ENCODE results near the gene FOXM1.

FOXM1 gene

DNA sequence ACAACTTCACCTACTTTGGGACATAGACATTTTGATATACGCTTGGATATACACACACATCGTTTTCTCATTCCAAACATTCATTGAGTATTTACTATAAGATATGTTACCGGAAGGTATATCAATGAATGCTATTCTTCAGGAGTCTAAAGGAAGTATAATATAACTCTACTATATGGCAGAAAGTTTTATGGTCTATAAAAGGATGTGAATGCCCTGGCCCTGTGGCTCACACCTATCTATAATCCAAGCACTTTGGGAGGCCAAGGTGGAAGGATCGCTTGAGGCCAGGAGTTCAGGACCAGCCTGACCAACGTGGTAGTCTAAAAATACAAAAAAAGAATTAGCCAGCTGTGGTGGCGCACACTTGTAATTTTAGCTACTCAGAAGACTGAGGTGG lies 47.7 kb downstream of the FOXM1 start:
- H2AFZ ChIP-seq: no peak overlapping the region
- H3K4me1 ChIP-seq: no peaks in the 10 kb centered on the region
- H3K27me3 ChIP-seq (ENCODE audit: control insufficient read depth, insufficient read depth, low read length): no peaks in the 10 kb centered on the region
- H3K27ac ChIP-seq: no peak overlapping the region
- H3K36me3 ChIP-seq (ENCODE audit: control insufficient read depth, insufficient read depth, low read length): no peaks in the 10 kb centered on the region
- no peaks in the 10 kb centered on the region for H3K79me2 ChIP-seq
- no peak overlapping the region for H3K4me2 ChIP-seq (ENCODE audit: low read length)
- TF ChIP-seq CTCF (IDR thresholded peaks at IDR 0.05): no peak
- H3K9me3 ChIP-seq (ENCODE audit: control insufficient read depth, low read length): no peaks in the 10 kb centered on the region
- no peak overlapping the region for H3K4me3 ChIP-seq (ENCODE audit: low read depth, low read length)
- no peak overlapping the region for H3K9ac ChIP-seq

- no peak overlapping the region for H2AFZ ChIP-seq
- no peaks in the 10 kb centered on the region for H3K36me3 ChIP-seq (ENCODE audit: control insufficient read depth, insufficient read depth, low read length)
- H3K9ac ChIP-seq: no peak overlapping the region
- no peak overlapping the region for H3K27ac ChIP-seq
- H3K4me2 ChIP-seq (ENCODE audit: low read length): no peak overlapping the region
- TF ChIP-seq CTCF (IDR thresholded peaks at IDR 0.05): no peak
- no peaks in the 10 kb centered on the region for H3K9me3 ChIP-seq (ENCODE audit: control insufficient read depth, low read length)
- no peaks in the 10 kb centered on the region for H3K79me2 ChIP-seq
- H3K4me3 ChIP-seq (ENCODE audit: low read depth, low read length): no peak overlapping the region
- H3K4me1 ChIP-seq: no peaks in the 10 kb centered on the region
- no peaks in the 10 kb centered on the region for H3K27me3 ChIP-seq (ENCODE audit: control insufficient read depth, insufficient read depth, low read length)
Measured at GRCh38 chr12:2826721-2827515, 50.1 kb downstream of the FOXM1 start.

DNA sequence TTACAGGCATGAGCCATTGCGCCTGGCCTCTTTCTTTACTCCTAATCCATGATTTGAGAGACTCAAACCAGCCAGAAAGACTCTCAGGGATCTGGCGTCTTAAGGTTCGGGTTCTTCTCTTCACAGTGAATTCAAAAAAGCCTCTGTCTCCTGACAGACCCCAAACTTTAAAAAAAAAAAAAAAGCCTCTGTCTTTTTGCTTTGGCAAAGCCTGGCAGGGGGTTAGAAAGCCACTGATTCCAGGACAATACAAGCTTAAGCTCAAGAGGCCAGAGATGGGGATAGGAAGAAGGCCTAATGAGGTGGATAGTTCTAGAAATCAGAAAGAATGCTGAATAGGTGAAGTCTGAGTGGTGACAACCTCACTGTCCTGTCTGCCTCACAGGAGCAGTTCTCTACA lies 50.9 kb downstream of the FOXM1 start:
- Histone ChIP-seq H3K79me2 (no peaks in the 10 kb centered on the region), H3K4me3 (ENCODE audit: low read depth, low read length) (no peak overlapping the region), H3K4me2 (ENCODE audit: low read length) (no peak overlapping the region), H3K36me3 (ENCODE audit: control insufficient read depth, insufficient read depth, low read length) (no peaks in the 10 kb centered on the region), H3K9ac (no peak overlapping the region), H3K27ac (no peak overlapping the region), H3K9me3 (ENCODE audit: control insufficient read depth, low read length) (no peaks in the 10 kb centered on the region), H3K4me1 (no peaks in the 10 kb centered on the region), H2AFZ (no peak overlapping the region), H3K27me3 (ENCODE audit: control insufficient read depth, insufficient read depth, low read length) (no peaks in the 10 kb centered on the region)
- TF ChIP-seq CTCF (IDR thresholded peaks at IDR 0.05): no peak

- Histone ChIP-seq H3K4me2 (ENCODE audit: low read length) (no peak overlapping the region), H3K79me2 (no peaks in the 10 kb centered on the region), H3K4me3 (ENCODE audit: low read depth, low read length) (no peak overlapping the region), H3K27ac (no peak overlapping the region), H2AFZ (no peak overlapping the region), H3K36me3 (ENCODE audit: control insufficient read depth, insufficient read depth, low read length) (no peaks in the 10 kb centered on the region), H3K9ac (no peak overlapping the region), H3K4me1 (no peaks in the 10 kb centered on the region), H3K27me3 (ENCODE audit: control insufficient read depth, insufficient read depth, low read length) (no peaks in the 10 kb centered on the region), H3K9me3 (ENCODE audit: control insufficient read depth, low read length) (no peaks in the 10 kb centered on the region)
- TF ChIP-seq CTCF (IDR thresholded peaks at IDR 0.05): no peak
Measured at GRCh38 chr12:2825132-2825531, 51.8 kb downstream of the FOXM1 start.

GRCh38 chr12:2824541-2824940 lies 52.4 kb downstream of the FOXM1 start:
- no peaks in the 10 kb centered on the region for H3K9me3 ChIP-seq (ENCODE audit: control insufficient read depth, low read length)
- H3K9ac ChIP-seq: no peak overlapping the region
- H3K36me3 ChIP-seq (ENCODE audit: control insufficient read depth, insufficient read depth, low read length): no peaks in the 10 kb centered on the region
- H3K79me2 ChIP-seq: peaks cover 3% of the 10 kb centered on the region
- H3K4me3 ChIP-seq (ENCODE audit: low read depth, low read length): no peak overlapping the region
- no peak overlapping the region for H3K4me2 ChIP-seq (ENCODE audit: low read length)
- H2AFZ ChIP-seq: no peak overlapping the region
- no peak overlapping the region for H3K27ac ChIP-seq
- TF ChIP-seq CTCF (IDR thresholded peaks at IDR 0.05): no peak
- H3K4me1 ChIP-seq: no peaks in the 10 kb centered on the region
- no peaks in the 10 kb centered on the region for H3K27me3 ChIP-seq (ENCODE audit: control insufficient read depth, insufficient read depth, low read length)

All from parathyroid adenoma (tissue), 2 donors.